Activated CD8-positive, alpha-beta memory T cell treated with anti-CD3 and anti-CD28 coated beads for 4 hours (primary cell): ENCODE data around the gene TMEM63B.
"Not testable (repeated sequence)": the region's sequence is repeated elsewhere in the genome, so short reads cannot be mapped to it uniquely, and the experiment has no call there.

Experiments
- DNase-seq, 2 donors: peaks; one replicate each; pipeline ENCODE4 v3.0.0-alpha.2; 2020; ENCODE audit warnings: low read depth in 2 of 2

TMEM63B gene

GRCh38 chr6:44193307-44193910 lies 66.1 kb downstream of the TMEM63B start:
- DNase-seq, result no peak

GRCh38 chr6:44194326-44194725 lies 67.0 kb downstream of the TMEM63B start:
- no peak for DNase-seq

- DNase-seq, result not testable (repeated sequence)
These were observed 69.0 kb downstream of the TMEM63B start for GRCh38 chr6:44196351-44196750.

- DNase-seq, result no peak
These were observed 71.3 kb downstream of the TMEM63B start for GRCh38 chr6:44198684-44199083.

- DNase-seq, result no peak
These were observed 72.5 kb downstream of the TMEM63B start for GRCh38 chr6:44199883-44200282.

- DNase-seq, result no peak
These were observed 73.8 kb downstream of the TMEM63B start for GRCh38 chr6:44201200-44201599.

- no peak for DNase-seq
These were observed 74.4 kb downstream of the TMEM63B start for GRCh38 chr6:44201638-44202303.

- DNase-seq, result no peak
These were observed 75.1 kb downstream of the TMEM63B start for GRCh38 chr6:44202332-44202971.

- DNase-seq, result no peak
These were observed 75.8 kb downstream of the TMEM63B start for GRCh38 chr6:44202972-44203750.

- DNase-seq, result no peak
These were observed 76.6 kb downstream of the TMEM63B start for GRCh38 chr6:44203955-44204354.
